ENCODE measurements around the gene SHC4.
"Not testable (repeated sequence)": the region's sequence is repeated elsewhere in the genome, so short reads cannot be mapped to it uniquely, and the experiment has no call there.

SHC4 gene

DNA sequence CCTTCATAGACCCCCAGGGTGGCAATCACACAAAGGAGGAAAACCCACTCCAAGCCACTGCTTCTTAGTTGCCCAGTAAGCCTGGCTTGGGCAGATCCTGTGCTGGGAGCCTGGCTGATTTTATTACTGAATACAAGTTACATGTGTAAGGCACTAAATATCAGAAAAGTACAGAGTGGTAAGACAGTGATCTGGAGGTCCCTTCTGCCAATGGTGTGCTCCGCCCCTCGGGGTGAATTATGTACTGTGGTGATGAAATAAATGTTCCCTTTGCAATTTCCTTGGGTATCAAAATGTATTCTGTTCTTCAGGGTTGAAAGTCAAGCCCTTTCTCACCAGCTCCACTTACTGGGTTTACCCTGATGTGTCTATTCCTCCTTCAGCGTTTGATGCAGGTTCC lies 47.0 kb downstream of the SHC4 start:
- no peak for DNase-seq

DNA sequence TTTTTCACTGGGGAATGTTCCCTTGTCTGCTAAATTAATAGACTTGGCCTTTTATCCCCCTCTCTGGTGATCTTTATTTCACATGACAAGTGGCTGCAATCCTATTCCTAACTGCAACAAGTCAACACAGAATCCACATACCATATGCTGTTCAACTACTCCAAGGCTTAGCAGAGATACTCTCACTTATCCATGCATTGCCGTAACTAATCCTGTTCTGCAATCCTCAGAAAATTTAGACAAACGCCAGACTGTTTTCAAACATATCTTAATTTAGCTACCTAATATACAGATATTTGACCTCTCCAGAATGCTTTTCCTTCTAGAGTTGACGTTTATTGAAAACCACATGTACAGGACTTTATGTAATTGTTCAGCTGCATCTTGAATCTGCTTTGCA lies 47.9 kb downstream of the SHC4 start:
- DNase-seq, result peak; percentile 53 to 93

DNA sequence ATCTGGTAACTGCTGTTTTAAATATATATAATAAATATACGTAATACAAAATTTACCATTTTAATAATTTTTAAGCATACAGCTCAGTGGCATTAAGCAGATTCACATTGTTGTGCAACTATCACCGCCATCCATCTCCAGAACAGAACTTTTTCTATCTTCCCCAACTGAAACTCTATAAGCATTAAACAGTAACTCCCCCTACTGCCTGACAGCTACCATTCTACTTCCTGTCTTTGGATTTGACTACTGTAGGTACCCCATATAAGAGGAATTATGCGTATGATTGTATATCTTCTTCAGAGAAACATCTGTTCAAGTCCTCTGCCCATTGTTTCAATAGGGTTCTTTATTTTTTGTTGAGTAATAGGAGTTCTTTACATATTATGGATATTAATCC lies 49.0 kb downstream of the SHC4 start:
- peak in 1 of 2 experiments; percentile 16 for DNase-seq

DNA sequence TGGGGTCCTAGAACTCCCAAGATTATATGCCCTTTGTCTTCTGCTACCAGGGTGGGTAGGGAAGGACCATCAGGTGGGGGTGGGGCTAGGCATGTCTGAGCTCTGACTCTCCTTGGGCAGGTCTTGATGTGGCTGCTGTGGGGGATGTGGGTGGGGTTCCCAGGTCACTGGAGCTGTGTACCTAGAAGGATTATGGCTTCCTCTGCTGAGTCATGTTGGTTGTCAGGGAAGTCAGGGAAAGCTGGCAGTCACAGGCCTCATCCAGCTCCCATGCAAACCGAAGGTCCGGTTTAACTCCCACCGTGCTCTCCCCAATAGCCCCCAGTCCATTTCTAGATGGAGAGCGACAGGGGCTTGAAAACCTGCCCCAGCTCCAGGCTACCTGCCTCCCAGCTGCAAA lies 50.6 kb downstream of the SHC4 start:
- DNase-seq, result no peak

DNA sequence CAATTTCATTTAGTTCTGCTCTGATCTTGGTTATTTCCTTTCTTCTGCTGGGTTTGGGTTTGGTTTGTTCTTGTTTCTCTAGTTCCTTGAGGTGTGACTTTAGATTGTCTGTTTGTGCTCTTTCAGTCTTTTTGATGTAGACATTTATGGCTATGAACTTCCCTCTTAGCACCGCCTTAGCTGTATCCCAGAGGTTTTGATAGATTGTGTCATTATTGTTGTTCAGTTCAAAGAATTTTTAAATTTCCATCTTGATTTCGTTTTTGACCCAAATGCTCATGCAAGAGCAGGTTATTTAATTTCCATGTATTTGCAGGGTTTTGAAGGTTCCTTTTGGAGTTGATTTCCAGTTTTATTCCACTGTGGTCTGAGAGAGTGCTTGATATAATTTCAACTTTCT lies 53.2 kb downstream of the SHC4 start:
- not testable (repeated sequence) for DNase-seq

DNA sequence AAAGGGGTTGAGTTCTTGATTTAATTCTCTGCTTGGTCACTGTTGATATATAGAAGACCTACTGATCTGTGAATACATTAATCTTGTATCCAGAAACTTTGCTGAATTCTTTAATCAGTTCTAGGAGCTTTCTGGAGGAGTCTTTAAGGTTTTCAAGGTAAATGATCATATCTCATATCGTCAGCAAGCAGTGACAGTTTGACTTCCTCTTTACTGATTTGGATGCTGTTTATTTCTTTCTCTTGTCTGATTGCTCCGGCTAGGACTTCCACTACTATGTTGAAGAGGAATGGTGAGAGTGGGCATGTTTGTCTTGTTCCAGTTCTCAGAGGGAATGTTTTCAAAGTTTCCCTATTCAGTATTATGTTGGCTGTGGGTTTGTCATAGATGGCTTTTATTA lies 54.4 kb downstream of the SHC4 start:
- DNase-seq, result not testable (repeated sequence)

DNA sequence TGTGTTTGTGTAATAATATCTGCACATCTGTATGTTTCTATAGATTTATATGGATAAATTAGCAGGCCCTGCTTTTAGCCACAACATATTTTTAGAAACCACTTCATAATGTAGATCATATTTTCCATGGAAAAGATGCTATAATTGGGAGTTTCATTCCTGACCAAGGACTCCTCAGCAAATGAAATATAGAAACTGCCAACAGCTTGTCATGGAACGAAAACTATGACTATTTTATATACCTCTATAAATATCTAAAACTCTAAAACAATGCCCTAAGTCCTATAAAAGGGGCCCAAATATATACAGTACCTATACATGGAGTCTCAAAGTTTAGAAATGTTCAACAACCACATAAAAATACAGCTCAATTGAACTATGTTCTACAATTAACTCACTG lies 57.9 kb downstream of the SHC4 start:
- DNase-seq, result no peak

DNA sequence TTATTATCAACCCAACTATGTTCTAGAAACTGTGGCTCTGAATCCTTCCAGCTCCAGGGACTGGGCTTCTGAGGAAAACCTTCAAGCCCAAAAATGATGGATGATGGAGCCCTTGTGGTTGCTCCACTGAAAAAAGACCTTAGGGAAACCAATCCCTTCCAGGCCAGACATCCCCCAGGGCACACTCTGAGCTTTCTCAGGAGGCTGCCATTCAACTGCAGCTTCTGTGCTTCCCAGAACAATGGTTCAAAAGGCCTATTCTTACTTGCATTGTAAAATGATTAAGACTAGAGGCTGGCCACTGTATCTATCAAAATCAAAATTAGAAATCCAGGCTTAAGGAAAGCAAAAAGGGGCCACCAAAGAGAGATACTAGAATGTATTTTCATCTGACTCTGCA lies 58.5 kb downstream of the SHC4 start:
- no peak for DNase-seq

DNA sequence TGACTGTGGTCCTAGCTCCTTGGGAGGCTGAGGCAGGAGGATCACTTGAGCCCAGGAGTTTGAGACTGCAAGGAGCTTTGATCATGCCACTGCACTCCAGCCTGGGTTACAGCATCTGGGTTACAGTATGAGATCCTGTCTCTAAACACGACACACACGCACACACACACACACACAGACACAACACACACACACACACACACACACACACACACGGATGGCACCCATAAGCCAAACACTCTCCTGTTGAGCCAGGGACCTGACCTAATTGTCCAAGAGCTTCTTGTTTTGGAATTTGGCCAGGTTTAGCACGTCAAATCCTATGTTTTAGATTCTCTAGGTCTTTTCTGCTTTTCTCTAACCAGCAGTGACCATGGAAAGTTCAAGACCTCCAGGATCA lies 59.0 kb downstream of the SHC4 start:
- DNase-seq, result no peak

DNA sequence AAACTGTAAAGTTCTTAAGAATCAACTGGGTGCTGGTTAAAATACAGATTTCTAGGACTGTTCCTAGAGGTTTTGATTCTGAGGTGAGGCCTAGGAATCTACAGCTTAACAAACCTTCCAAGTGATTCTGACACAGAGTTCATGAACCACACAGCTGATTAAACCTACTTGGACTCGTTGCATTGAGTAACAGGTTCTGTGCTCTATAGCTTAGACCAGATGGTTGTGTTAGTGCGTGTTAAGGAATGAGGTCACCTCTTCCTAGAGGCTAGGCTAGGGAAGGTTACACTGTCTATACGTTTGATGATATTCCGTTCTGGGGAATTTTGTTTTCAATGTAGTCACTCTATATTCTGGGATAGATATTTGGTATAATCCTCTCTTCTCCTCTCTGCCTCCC lies 63.9 kb downstream of the SHC4 start:
- DNase-seq, result peak in 1 of 2 experiments; percentile 12

DNA sequence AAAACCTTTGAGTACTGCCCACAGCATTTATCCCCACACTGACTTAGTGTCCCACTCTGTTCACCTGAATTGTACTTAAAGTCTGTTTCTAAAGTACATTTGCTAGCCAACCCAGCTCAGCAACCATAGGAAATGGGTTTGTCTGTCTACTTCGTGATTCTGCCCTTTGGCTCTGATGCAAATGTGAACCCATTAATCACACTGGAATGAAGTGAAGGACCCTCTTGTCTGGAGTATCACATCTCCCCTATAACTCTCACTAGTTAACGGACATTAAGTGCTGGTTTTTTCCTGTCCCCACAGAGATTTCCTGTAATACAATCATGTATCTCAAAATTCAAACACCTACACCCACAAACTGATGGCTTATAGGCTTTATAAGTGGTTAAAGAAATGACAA lies 65.3 kb downstream of the SHC4 start:
- DNase-seq, result no peak

DNA sequence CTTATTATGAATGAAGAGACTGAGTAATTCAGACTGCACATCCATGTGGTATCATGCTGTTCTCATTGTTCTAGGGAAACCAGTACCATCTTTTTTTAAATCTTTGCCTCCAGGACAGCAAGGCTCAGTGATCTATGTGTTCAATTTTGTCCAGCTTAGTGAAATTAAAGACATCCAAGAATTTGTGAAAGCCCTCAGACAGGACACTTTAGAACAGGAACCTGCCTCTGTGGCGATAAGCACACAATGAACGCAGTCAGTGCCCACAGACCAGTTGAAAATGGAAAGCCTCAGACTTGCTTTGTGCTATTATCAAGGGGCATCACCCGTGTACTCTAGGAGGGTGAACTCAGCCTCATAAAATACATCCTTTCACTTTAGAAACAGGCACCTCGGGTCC lies 65.7 kb downstream of the SHC4 start:
- no peak for DNase-seq

DNA sequence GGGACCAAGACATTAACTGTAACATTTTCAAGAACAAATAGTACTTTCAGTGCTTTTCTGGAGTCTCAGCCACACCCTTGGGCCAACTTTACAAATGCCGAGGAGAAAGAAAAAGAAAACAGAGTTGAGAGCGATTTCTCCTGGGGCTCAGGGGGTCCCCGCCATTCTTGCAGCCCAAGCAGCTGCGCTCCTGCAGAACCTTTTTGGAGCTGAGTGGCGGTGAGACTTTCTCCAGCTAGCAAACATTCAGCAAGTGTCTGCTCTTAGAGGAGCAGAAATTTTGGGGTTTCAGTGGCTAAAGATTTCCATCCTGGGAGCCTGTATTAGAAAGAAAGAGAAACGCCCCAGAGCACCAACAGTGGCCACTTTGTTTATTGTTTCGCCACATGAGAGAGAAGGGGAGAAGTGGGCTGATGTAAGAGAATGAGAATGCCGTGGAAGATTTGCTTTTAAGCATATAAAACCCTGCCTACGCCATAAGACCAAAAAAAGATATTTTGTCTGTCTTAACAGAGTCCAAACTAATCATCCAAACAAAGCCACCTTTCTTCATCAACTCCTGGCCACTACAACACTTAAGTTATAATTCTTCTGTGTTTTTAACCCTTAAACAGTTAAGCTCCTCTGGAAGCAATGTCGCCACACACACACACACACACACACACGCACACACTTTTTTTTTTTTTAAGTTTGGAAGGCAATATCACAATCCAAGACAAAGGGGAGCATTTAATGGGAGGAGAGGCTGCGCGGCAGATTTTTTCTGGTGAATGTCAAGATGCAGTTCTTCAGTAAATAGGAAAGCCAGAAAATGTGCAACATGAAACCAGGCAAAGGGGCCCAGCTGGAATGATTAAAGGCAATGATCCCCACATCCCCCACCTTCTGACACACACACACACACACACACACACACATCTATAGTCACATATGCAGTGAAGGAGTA lies 66.6 kb downstream of the SHC4 start:
- DNase-seq, result peak in 1 of 2 experiments; percentile 22

DNA sequence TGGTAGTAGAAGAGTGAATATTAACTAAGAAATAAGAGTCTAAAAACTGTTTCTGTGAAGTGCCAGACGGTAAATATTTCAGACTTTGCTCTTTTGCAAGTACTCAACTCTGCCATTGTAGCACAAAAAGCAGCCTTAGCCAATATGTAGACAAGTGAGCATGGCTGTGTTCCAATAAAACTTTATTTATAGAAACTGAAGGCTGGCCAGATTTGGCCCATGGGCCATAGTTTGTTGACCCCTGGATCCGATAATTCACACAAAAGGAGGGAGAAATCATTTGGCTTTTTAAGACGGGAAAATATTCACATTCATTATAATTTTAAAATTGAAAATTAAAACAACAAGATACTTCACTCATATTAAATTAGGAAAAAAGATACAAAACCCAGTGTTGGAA lies 70.4 kb downstream of the SHC4 start:
- DNase-seq, result no peak

DNA sequence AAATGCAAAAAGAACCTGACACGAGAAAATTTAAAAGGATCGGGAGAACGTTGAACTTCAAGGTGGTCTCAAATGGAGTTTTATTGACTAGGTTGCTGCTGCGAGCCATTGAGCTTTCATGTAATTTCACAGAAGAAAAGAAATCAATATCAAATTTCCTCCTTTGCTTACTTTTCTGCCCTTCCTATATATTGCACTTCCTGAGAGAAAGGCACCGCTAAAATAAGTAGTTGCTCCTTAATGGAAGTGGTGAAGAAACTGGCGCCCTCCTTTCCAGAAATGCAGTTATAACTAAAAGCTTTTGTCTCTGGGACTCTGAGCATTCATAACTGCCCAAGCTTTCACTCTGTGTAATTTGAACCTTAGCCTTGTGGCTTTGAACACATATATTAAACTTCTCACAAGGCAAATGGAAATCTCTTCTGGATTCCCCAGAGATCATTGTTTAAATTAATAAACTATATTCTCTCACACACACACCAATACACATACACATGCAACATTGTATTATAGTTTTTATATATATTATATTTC lies 72.4 kb downstream of the SHC4 start:
- no peak for DNase-seq

DNA sequence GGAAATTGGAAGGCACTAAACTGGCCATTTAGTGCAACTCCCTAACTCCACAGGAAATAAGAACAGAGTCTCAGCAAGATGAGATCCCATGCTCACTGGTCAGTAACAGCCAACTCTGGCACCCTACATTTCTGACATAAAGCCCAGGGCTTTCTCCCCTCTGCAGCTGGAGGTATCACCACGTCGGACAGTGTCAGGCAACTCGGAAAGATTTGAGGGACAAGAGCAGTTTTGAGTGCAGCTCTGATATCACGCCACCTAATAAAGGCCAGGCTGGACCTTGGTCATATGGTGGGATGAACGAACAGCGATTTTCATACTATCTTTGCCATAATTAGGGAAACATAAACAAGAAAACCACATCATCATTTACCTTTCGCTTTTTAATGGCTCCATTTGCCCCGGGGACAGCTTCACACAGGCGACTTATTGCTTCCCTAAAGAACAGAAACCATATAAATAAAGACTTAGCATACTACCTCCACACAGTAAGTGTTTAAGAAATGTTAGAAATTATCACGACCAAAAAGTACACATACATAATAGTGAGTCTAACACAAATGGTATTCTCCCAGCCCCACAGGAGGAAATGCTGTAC lies 73.2 kb downstream of the SHC4 start:
- DNase-seq, result no peak

DNA sequence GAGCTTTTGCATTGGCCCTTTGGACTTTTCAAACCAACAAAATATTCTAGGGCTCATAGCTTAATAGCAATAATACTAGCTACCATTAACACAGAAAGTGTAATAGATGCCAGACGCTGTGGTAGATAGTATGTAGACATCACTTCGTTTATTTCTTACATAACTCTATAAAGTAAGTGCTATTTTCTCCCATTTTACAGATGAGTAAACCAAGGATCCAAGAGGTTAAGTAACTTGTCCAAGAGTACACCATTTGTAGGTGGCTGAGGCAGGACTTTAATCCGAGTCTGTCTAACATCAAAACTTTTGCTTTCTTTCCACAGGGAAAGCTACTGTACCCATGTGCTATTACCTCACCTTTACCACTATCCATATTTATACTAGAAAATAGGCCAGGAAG lies 73.8 kb downstream of the SHC4 start:
- DNase-seq, result no peak

DNA sequence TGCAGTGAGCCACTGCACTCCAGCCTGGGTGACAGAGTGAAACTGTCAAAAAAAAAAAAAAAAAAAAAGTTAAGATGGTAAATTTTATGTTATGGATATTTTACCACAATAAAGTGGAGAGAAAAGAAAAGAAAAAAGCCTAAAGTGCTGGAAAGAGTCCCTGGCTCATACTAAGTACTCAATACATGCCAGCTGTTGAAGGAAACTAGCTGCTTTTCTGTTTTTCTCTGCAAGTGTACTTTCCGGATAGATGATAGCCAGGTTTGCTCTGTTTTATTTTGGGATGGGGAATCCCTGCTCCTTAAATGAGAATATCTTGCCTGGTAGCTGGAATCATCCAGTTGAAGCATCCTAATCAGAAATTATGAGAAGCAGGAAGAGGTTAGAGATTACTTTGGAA lies 74.9 kb downstream of the SHC4 start:
- DNase-seq, result no peak

DNA sequence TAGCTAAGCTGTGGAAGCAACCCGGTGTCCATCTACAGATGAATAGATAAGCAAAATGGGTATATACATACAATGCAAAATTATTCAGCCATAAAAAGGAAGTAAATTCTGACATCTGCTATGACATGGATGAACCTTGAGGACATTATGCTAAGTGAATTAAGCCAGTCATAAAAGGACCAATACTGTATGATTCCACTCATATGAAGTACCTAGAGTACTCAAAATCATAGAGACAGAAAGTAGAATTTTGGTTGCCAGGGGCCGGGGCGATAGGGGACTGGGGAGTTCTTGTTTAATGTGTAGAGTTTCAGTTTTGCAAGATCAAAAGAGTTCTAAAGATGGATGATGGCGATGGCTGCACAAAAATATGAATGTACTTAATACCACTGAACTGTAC lies 75.5 kb downstream of the SHC4 start:
- DNase-seq, result no peak

DNA sequence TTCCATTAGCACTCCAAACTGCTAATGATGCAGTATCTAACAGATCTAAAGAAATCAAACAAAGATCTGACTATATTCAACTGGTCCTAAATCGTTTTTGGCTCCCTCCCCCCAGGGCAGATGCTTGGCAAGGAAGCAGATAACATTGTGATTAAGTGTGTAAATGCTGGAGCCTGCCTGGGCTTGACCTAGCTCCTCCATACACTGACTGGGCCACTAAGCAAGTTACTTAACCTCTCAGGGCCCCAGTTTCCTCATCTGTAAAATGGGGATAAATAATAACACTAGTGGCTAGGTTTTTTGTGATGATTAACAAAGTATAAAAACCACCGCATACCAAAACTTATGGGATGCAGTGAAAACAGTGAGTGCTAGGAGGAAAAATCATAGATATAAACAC lies 76.6 kb downstream of the SHC4 start:
- DNase-seq, result no peak

DNA sequence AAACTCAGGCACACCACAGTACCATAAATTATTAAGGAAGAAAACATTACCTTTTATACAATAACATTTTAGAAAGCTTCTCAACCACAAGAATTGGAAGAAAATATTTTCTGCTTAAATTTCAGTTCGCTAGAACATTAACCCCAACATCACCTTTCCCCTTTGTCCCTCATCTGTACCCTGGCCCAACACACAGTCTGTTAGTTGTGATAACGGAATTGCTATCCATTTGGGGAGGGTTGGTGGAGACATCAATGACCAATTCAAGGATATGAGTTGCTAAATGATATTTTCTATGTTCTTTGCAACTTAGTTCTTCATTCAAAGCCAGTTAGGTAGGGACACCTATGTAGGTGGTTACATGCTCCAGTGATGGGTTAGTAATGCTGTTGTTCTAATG lies 80.0 kb downstream of the SHC4 start:
- DNase-seq, result no peak

DNA sequence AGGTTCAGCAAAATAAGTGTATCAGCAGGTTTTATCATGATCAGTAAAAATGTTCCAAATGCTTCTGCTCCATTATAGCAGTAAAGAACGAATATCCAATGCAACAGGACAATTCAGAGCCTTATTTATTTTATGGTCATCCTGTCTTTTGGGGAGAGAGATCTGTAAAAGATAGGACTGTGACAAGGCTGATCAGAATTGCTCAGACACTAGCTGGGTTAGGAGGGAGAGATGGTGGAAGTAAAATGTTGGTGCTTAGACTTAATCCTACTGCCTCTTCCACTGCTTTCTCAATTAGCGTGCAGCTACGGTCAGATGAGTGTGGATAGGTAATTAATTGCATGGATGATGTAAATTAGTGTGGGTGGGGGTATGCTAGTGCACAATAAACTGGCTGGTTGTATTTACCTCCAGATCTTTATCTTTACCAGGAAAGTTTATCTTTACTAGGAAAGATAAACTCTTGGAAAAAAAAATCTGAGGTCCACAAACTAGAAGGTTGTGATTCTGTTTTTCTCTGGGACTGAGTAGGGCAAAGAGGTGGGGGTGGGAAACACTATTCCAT lies 83.6 kb downstream of the SHC4 start:
- DNase-seq, result peak in 1 of 2 experiments; percentile 13

DNA sequence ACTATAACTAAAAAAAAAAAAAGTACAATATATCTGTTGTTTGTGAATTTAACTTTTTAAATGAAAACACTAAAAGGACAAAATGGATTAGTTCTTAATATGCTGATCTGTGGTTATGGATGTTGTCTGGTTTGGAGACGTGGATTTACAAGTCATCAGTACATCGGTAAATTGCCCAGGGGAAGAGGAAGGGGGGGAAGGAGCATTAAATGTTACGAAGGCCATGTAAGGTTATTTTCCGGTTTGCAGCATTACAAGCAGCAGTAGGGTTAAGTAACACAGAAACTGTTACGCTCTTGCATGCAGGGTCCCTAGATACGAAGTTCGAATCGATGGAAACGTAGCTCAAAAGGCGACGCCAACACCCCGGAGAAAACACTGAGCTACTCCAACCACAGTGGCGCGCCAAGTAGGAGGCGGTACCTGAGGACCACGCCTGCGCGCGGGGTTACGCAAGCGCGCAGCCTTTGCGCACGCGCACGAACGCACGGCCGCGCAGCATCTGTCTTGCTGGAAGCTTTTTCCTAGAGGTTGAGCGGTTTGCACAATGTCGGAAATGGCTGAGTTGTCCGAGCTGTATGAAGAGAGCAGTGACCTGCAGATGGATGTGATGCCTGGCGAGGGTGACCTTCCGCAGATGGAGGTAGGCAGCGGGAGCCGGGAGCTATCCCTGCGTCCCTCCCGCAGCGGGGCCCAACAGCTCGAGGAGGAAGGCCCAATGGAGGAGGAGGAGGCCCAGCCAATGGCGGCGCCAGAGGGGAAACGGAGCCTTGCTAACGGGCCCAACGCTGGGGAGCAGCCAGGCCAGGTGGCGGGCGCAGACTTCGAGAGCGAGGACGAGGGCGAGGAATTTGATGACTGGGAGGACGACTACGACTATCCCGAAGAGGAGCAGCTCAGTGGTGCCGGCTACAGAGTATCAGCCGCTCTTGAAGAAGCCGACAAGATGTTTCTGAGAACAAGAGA lies 85.8 kb downstream of the SHC4 start, which contains the start of gene EID1:
TSS of gene EID1 (plus strand) at position 505 of the 966 bp plus-strand sequence. CDS start at position 548, 43 bp downstream.
- peak; percentile 92 to 98 for DNase-seq
